Trophoblast cell (in vitro differentiated cells and primary cell): ENCODE results near the gene OTOG.

Source experiments
- DNase-seq, 2 donors: peaks; one replicate each; pipeline ENCODE4 v3.0.0-alpha.2; 2016
- H2AFZ ChIP-seq: 2 replicates; pipeline ENCODE4 v1.6.1; 2013; ENCODE audit warnings: low read length, moderate library complexity, mild to moderate bottlenecking; ENCODE audit not compliant: insufficient read depth, poor library complexity
- H2AK5ac ChIP-seq: 2 replicates; pipeline ENCODE4 v1.6.1; 2013; ENCODE audit warnings: mild to moderate bottlenecking, low read length
- H2BK120ac ChIP-seq: 2 replicates; pipeline ENCODE4 v1.6.1; 2013; ENCODE audit warnings: low read length, mild to moderate bottlenecking, moderate library complexity; ENCODE audit not compliant: insufficient read depth, poor library complexity
- H2BK12ac ChIP-seq: 2 replicates; pipeline ENCODE4 v1.6.1; 2013; ENCODE audit warnings: mild to moderate bottlenecking, low read length, moderate library complexity
- H2BK5ac ChIP-seq: 2 replicates; pipeline ENCODE4 v1.6.1; 2013; ENCODE audit warnings: low read length, low read depth, moderate library complexity, mild to moderate bottlenecking; ENCODE audit not compliant: poor library complexity
- H3K14ac ChIP-seq: 2 replicates; pipeline ENCODE4 v1.6.1; 2013; ENCODE audit warnings: mild to moderate bottlenecking, low read length
- H3K18ac ChIP-seq: 2 replicates; pipeline ENCODE4 v1.6.1; 2013; ENCODE audit warnings: mild to moderate bottlenecking, low read length
- H3K23ac ChIP-seq: 2 replicates; pipeline ENCODE4 v1.6.1; 2013; ENCODE audit warnings: low read length
- H3K27ac ChIP-seq: 2 replicates; pipeline ENCODE4 v1.5.1; 2013; ENCODE audit warnings: low read depth, mild to moderate bottlenecking, inconsistent platforms, low read length, moderate library complexity
- H3K27me3 ChIP-seq: 2 replicates; pipeline ENCODE4 v1.6.1; 2013; ENCODE audit warnings: inconsistent platforms, mild to moderate bottlenecking, low read length, moderate library complexity; ENCODE audit not compliant: insufficient read depth
- H3K36me3 ChIP-seq, 2 experiments: 1 replicate in 1 of 2; 2 replicates in 1 of 2; pipeline ENCODE4 v1.6.1; 2013; ENCODE audit warnings: low read length in 2 of 2, mild to moderate bottlenecking in 2 of 2, moderate library complexity in 1 of 2; ENCODE audit not compliant: insufficient read depth in 2 of 2, control insufficient read depth in 1 of 2
- H3K4ac ChIP-seq: 2 replicates; pipeline ENCODE4 v1.6.1; 2013; ENCODE audit warnings: low read depth, mild to moderate bottlenecking, low read length, moderate library complexity
- H3K4me1 ChIP-seq, 2 experiments: 1 replicate in 1 of 2; 2 replicates in 1 of 2; pipeline ENCODE4 v1.6.1; 2013; ENCODE audit warnings: low read length in 2 of 2, mild to moderate bottlenecking in 2 of 2, moderate library complexity in 1 of 2; ENCODE audit not compliant: insufficient read depth in 2 of 2, control insufficient read depth in 1 of 2
- H3K4me2 ChIP-seq: 2 replicates; pipeline ENCODE4 v1.6.1; 2013; ENCODE audit warnings: inconsistent platforms, mild to moderate bottlenecking, low read length, moderate library complexity
- H3K4me3 ChIP-seq: 2 replicates; pipeline ENCODE4 v1.5.1; 2013; ENCODE audit warnings: mild to moderate bottlenecking, low read depth, low read length, inconsistent platforms
- H3K79me1 ChIP-seq: one replicate; pipeline ENCODE4 v1.6.1; 2013; ENCODE audit warnings: low read length
- H3K79me2 ChIP-seq: 2 replicates; pipeline ENCODE4 v1.6.1; 2013; ENCODE audit warnings: low read length, mild to moderate bottlenecking; ENCODE audit not compliant: control insufficient read depth, insufficient read depth, poor library complexity
- H3K9ac ChIP-seq: 2 replicates; pipeline ENCODE4 v1.6.1; 2013; ENCODE audit warnings: mild to moderate bottlenecking, low read length
- H3K9me3 ChIP-seq: 2 replicates; pipeline ENCODE4 v1.6.1; 2013; ENCODE audit warnings: low read depth, mild to moderate bottlenecking, control low read depth, inconsistent platforms, low read length; ENCODE audit not compliant: insufficient read depth
- H4K12ac ChIP-seq: 2 replicates; pipeline ENCODE4 v1.6.1; 2013; ENCODE audit warnings: low read depth, mild to moderate bottlenecking, low read length, moderate library complexity
- H4K8ac ChIP-seq: 2 replicates; pipeline ENCODE4 v1.6.1; 2013; ENCODE audit warnings: low read depth, mild to moderate bottlenecking, low read length, moderate library complexity
- H4K91ac ChIP-seq: one replicate; pipeline ENCODE4 v1.6.1; 2013; ENCODE audit warnings: low read depth, mild to moderate bottlenecking, low read length, moderate library complexity
- WGBS: extraction: QIAGEN DNeasy Blood & Tissue Kit; methylation state at CpG from one replicate; pipeline ENCODE4 v1.1.7; 2013; ENCODE audit warnings: missing lambda C conversion rate; ENCODE audit not compliant: insufficient read length, insufficient coverage; ENCODE audit errors: extremely low coverage; 5-methylcytosine and 5-hydroxymethylcytosine counted together

Gene OTOG

GRCh38 chr11:17538731-17539130 lies 8.3 kb upstream of the OTOG start:
- no peaks in the 10 kb centered on the region for H3K27me3 ChIP-seq
- no peaks in the 10 kb centered on the region for H3K36me3 ChIP-seq
- H3K79me2 ChIP-seq, result no peaks in the 10 kb centered on the region
- peaks cover 3% of the 10 kb centered on the region for H3K9me3 ChIP-seq
- H3K14ac ChIP-seq, result no peak overlapping the region
- no peak overlapping the region for H3K4ac ChIP-seq
- H3K4me3 ChIP-seq, result no peak overlapping the region
- no peak overlapping the region for H4K91ac ChIP-seq
- H3K9ac ChIP-seq, result no peak overlapping the region
- no peak overlapping the region for H2AK5ac ChIP-seq
- H3K4me2 ChIP-seq, result no peak overlapping the region
- no CpG with 5 or more reads among the region's 3 CpGs for WGBS
- H3K23ac ChIP-seq, result no peak overlapping the region
- H3K4me1 ChIP-seq, result peaks cover 3% of the 10 kb centered on the region in 2 experiments
- H3K27ac ChIP-seq, result no peak overlapping the region
- H3K79me1 ChIP-seq, result no peaks in the 10 kb centered on the region
- peak; percentile 19 to 45 for DNase-seq
- H3K18ac ChIP-seq, result no peak overlapping the region
- no peak overlapping the region for H4K8ac ChIP-seq
- no peak overlapping the region for H2BK120ac ChIP-seq
- no peak overlapping the region for H4K12ac ChIP-seq
- H2AFZ ChIP-seq, result no peak overlapping the region
- H2BK12ac ChIP-seq, result no peak overlapping the region
- H2BK5ac ChIP-seq, result no peak overlapping the region

- Histone ChIP-seq H2BK12ac (no peak overlapping the region), H2AK5ac (no peak overlapping the region), H3K4ac (no peak overlapping the region), H4K91ac (no peak overlapping the region), H2BK120ac (no peak overlapping the region), H3K79me1 (no peaks in the 10 kb centered on the region), H4K8ac (no peak overlapping the region), H3K4me1 (peaks cover 8% of the 10 kb centered on the region in 2 experiments), H3K79me2 (no peaks in the 10 kb centered on the region), H2AFZ (no peak overlapping the region), H3K9ac (no peak overlapping the region), H3K27ac (no peak overlapping the region), H3K4me2 (no peak overlapping the region), H3K14ac (no peak overlapping the region), H2BK5ac (no peak overlapping the region), H3K9me3 (peaks cover 3% of the 10 kb centered on the region), H3K4me3 (no peak overlapping the region), H3K23ac (no peak overlapping the region), H4K12ac (no peak overlapping the region), H3K36me3 (no peaks in the 10 kb centered on the region), H3K18ac (no peak overlapping the region), H3K27me3 (no peaks in the 10 kb centered on the region)
- WGBS, result no CpG with 5 or more reads among the region's 4 CpGs
- DNase-seq, result no peak
Observed at GRCh38 chr11:17540807-17541206, 6.3 kb upstream of the OTOG start.

GRCh38 chr11:17541330-17541885 lies 5.7 kb upstream of the OTOG start:
- no peak overlapping the region for H3K9ac ChIP-seq
- H3K27me3 ChIP-seq, result no peaks in the 10 kb centered on the region
- no peak overlapping the region for H3K14ac ChIP-seq
- H3K4me2 ChIP-seq, result no peak overlapping the region
- no peak overlapping the region for H3K4me3 ChIP-seq
- H2AFZ ChIP-seq, result no peak overlapping the region
- H3K79me2 ChIP-seq, result no peaks in the 10 kb centered on the region
- H3K79me1 ChIP-seq, result no peaks in the 10 kb centered on the region
- DNase-seq, result no peak
- no peak overlapping the region for H2BK120ac ChIP-seq
- no peak overlapping the region for H2BK12ac ChIP-seq
- H2BK5ac ChIP-seq, result no peak overlapping the region
- no peak overlapping the region for H3K18ac ChIP-seq
- peaks cover 8% of the 10 kb centered on the region in 2 experiments for H3K4me1 ChIP-seq
- no CpG with 5 or more reads among the region's 4 CpGs for WGBS
- H3K4ac ChIP-seq, result no peak overlapping the region
- H3K9me3 ChIP-seq, result peaks cover 3% of the 10 kb centered on the region
- no peaks in the 10 kb centered on the region for H3K36me3 ChIP-seq
- H4K91ac ChIP-seq, result no peak overlapping the region
- H3K23ac ChIP-seq, result no peak overlapping the region
- H4K8ac ChIP-seq, result no peak overlapping the region
- H2AK5ac ChIP-seq, result no peak overlapping the region
- H3K27ac ChIP-seq, result no peak overlapping the region
- no peak overlapping the region for H4K12ac ChIP-seq

- Histone ChIP-seq H2AFZ (no peak overlapping the region), H4K8ac (no peak overlapping the region), H4K91ac (no peak overlapping the region), H3K4me2 (no peak overlapping the region), H4K12ac (no peak overlapping the region), H3K79me2 (no peaks in the 10 kb centered on the region), H2AK5ac (no peak overlapping the region), H2BK120ac (no peak overlapping the region), H2BK12ac (no peak overlapping the region), H3K18ac (no peak overlapping the region), H3K9ac (no peak overlapping the region), H2BK5ac (no peak overlapping the region), H3K27me3 (no peaks in the 10 kb centered on the region), H3K23ac (no peak overlapping the region), H3K4me3 (peak overlapping the region; percentile 25), H3K36me3 (no peaks in the 10 kb centered on the region), H3K14ac (no peak overlapping the region), H3K79me1 (no peaks in the 10 kb centered on the region), H3K9me3 (peaks cover 3% of the 10 kb centered on the region), H3K4me1 (peaks cover 10 to 11% of the 10 kb centered on the region in 2 experiments), H3K27ac (no peak overlapping the region), H3K4ac (no peak overlapping the region)
- DNase-seq, result no peak
- WGBS, result no CpG with 5 or more reads among the region's 4 CpGs
Observed at GRCh38 chr11:17542249-17542648, 4.8 kb upstream of the OTOG start.
